Small intestine (tissue), 7 donors: Measurements from ENCODE around the gene LIN28A. TPM values are rescaled to one million over a fixed set of nuclear protein-coding genes. Genes with fewer than 3 reads are reported as not detected.

Experiments used
- DNase-seq, 2 donors: peaks; one replicate each; pipeline versions ENCODE4 v3.0.0 to v3.0.0-alpha.2; 2013
- FAIRE-seq: peaks from 2 replicates; lab custom pipeline; 2012; peaks lifted over from hg19 to GRCh38; lab: Jason Lieb, UNC
- H3K27ac ChIP-seq, 3 donors: one replicate each; pipeline ENCODE4 v1.5.1; 2013; ENCODE audit warnings: low read length in 2 of 3, mild to moderate bottlenecking in 2 of 3, control low read depth in 1 of 3, inconsistent platforms in 1 of 3, low read depth in 1 of 3, moderate library complexity in 1 of 3
- H3K27me3 ChIP-seq, 3 donors: one replicate each; pipeline ENCODE4 v1.6.1; 2013; ENCODE audit warnings: low read length in 3 of 3, inconsistent platforms in 1 of 3; ENCODE audit not compliant: control insufficient read depth in 3 of 3, insufficient read depth in 3 of 3
- H3K36me3 ChIP-seq, 3 donors: one replicate each; pipeline ENCODE4 v1.6.1; 2013; ENCODE audit warnings: low read length in 3 of 3, inconsistent platforms in 1 of 3, low read depth in 1 of 3, mild to moderate bottlenecking in 1 of 3, moderate library complexity in 1 of 3; ENCODE audit not compliant: control insufficient read depth in 3 of 3, insufficient read depth in 2 of 3
- H3K4me1 ChIP-seq, 3 donors: one replicate each; pipeline ENCODE4 v1.6.1; 2013; ENCODE audit warnings: low read length in 2 of 3, inconsistent platforms in 1 of 3, low read depth in 1 of 3, mild to moderate bottlenecking in 1 of 3, moderate library complexity in 1 of 3; ENCODE audit not compliant: control insufficient read depth in 3 of 3, insufficient read depth in 2 of 3
- H3K4me3 ChIP-seq, 3 donors: one replicate each; pipeline ENCODE4 v1.5.1; 2013; ENCODE audit warnings: low read length in 3 of 3, control low read depth in 1 of 3, inconsistent platforms in 1 of 3, low read depth in 1 of 3, mild to moderate bottlenecking in 1 of 3, moderate library complexity in 1 of 3
- H3K9me3 ChIP-seq, 2 donors: one replicate each; pipeline ENCODE4 v1.6.1; 2013; ENCODE audit warnings: low read depth in 1 of 2, low read length in 1 of 2; ENCODE audit not compliant: control insufficient read depth in 2 of 2, insufficient read depth in 1 of 2
- WGBS, 3 donors: extraction: QIAGEN DNeasy Blood & Tissue Kit; methylation state at CpG; one replicate each; pipeline ENCODE4 v1.1.7; 2013; 5-methylcytosine and 5-hydroxymethylcytosine counted together
- polyA plus RNA-seq, 4 donors: library from polyadenylated mRNA; stranded (reverse) in 3 of 4; unstranded in 1 of 4; fragments of 200-250 nt in 3 of 4; fragments of 120-200 nt in 1 of 4; gene quantifications; one replicate each; pipeline versions ENCODE4 v1.2.1 to v1.2.3, GENCODE V29; 2013
- donor health status: healthy with polysubstance abuse.
- donor health status: control.
- donor health status: control.
- donor health status: Bipolar disorder and iron deficiency.
- donor health status: healthy.

LIN28A gene
- polyA plus RNA-seq, 4 donors = 0.03 TPM; not detected in 3

DNA sequence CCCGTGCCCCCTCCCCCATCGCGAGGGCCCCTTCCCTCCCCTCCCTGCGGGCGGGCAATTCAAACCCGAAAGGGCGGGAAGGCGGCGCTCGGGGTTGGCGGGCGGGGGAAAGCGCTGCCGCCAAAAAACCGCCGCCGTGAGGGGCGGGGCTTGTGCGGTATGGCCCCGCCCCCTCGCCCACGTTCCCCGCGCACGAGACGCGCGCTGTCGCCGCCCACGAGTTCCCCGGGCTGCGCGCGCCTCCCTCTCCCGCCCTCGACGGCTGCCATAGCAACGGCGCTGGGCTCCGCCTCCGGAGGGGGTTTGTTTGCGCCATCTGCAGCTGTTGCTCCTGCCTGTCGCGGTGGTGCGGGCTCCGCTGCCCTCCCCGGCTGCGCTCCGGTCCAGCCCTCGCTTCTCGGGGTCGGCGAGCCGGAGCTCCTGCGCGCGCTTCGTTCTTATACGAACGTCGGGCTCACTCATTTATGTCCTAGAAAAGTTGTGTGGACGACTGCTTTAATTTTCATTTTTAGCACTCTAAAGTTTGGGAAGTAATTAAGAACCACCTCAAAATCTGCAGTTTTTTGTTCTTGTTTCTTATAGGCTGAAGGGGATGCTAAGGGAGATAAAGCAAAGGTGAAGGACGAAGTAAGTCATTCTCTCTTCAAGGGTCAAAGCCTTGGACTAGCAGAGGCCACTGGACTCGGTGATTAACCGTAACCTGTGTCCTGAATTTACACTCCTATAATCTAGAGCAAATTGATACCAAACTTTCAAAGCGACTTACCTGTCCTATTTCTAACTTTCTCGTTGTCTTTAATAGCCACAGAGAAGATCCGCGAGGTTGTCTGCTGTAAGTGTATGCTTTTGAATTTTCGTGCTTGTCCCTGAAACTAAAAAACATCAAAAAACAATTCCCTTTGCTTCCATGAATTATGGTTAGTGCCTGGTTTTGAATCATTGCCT is 62.6 kb downstream of the LIN28A start:
- H3K4me1 ChIP-seq = peaks cover 2 to 31% (median 7%) of the 10 kb centered on the region in 3 donors
- H3K27me3 ChIP-seq = no peaks in the 10 kb centered on the region
- FAIRE-seq (no peak), DNase-seq (peak; percentile 92 to 97)
- H3K27ac ChIP-seq = peak overlapping the region in 2 of 3 donors; percentile 98 to 99
- 1 to 3% (median 2%) methylated on average over 64 to 71 of the region's 71 CpGs for WGBS, 3 donors
- peaks cover 6 to 26% (median 12%) of the 10 kb centered on the region in 3 donors for H3K36me3 ChIP-seq
- peak overlapping the region; percentile 69 to 98 (median 92) for H3K4me3 ChIP-seq
- no peaks in the 10 kb centered on the region for H3K9me3 ChIP-seq

DNA sequence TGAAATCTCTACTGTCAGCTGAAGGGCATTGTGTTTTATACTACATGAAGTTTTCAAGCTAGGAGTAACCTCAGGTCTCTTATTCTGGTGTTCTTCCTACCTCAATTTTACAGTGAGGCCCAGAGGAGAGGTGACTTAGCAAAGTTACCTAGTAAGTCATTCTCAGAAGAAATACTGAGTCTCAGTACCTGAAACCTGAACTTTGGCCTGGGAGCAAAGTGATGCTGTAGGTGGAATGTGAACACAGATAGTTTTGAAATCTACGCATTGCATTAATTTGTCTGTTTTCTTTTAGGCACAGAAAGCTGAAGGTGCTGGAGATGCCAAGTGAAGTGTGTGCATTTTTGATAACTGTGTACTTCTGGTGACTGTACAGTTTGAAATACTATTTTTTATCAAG is 64.2 kb downstream of the LIN28A start:
- H3K9me3 ChIP-seq = no peaks in the 10 kb centered on the region
- FAIRE-seq (no peak), DNase-seq (peak; percentile 20 to 59)
- H3K27ac ChIP-seq = no peak overlapping the region
- H3K36me3 ChIP-seq = peaks cover 6 to 25% (median 12%) of the 10 kb centered on the region in 3 donors
- 82 to 90% (median 90%) methylated on average over 1 of the region's 1 CpG for WGBS, 3 donors
- H3K27me3 ChIP-seq = no peaks in the 10 kb centered on the region
- no peak overlapping the region for H3K4me3 ChIP-seq
- peaks cover 0 to 31% (median 7%) of the 10 kb centered on the region in 3 donors for H3K4me1 ChIP-seq

DNA sequence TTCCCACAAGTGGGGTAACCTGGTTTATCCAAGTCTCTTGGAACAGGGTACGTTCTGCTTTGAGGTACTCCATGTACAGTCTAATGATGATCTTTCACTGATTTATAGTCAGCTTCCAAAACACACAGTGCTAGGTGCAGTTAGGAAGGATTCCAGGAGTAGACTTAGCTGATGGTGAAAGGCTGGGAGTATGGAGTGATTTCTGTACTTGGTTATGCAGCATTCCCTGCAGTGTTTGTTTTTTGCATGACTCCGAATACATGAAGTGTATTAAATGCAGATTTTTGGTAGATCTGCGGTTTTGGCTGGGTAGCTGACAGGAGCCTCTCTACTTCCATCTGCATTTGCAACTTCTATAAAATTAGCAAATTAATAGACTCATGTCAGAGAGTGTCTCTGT is 65.4 kb downstream of the LIN28A start:
- FAIRE-seq = no peak
- peaks cover 0 to 24% (median 7%) of the 10 kb centered on the region in 3 donors for H3K4me1 ChIP-seq
- H3K36me3 ChIP-seq = peaks cover 6 to 25% (median 12%) of the 10 kb centered on the region in 3 donors
- H3K4me3 ChIP-seq = no peak overlapping the region
- H3K27me3 ChIP-seq = no peaks in the 10 kb centered on the region
- no peaks in the 10 kb centered on the region for H3K9me3 ChIP-seq
- no peak for DNase-seq
- WGBS, 3 donors = 86 to 92% (median 90%) methylated on average over 3 of the region's 3 CpGs
- H3K27ac ChIP-seq = no peak overlapping the region

DNA sequence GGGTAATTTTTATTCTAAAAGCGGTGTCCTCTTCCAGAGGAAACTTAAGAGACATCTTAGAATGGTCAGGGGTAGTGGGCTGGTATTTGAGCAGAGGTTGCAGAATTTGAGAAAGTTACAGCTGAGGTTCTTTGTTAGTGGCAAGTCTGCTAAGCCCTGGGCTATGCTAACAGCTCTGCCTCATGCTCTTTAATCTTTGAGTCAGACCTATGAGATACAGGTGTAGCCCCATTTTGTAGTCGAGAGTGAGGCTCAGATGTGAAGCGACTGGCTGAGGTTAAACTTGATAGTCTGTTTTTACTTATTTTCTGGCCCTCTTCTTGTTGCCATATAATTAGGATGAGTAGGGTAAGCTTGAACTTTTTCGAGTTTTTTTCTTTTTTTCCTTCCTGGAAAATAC is 66.3 kb downstream of the LIN28A start:
- H3K36me3 ChIP-seq = peaks cover 6 to 31% (median 12%) of the 10 kb centered on the region in 3 donors
- DNase-seq = no peak
- peaks cover 0 to 15% (median 3%) of the 10 kb centered on the region in 3 donors for H3K4me1 ChIP-seq
- no peak for FAIRE-seq
- WGBS, 3 donors = 81 to 85% (median 83%) methylated on average over 4 of the region's 4 CpGs
- no peak overlapping the region for H3K27ac ChIP-seq
- H3K27me3 ChIP-seq = no peaks in the 10 kb centered on the region
- no peak overlapping the region for H3K4me3 ChIP-seq
- no peaks in the 10 kb centered on the region for H3K9me3 ChIP-seq

DNA sequence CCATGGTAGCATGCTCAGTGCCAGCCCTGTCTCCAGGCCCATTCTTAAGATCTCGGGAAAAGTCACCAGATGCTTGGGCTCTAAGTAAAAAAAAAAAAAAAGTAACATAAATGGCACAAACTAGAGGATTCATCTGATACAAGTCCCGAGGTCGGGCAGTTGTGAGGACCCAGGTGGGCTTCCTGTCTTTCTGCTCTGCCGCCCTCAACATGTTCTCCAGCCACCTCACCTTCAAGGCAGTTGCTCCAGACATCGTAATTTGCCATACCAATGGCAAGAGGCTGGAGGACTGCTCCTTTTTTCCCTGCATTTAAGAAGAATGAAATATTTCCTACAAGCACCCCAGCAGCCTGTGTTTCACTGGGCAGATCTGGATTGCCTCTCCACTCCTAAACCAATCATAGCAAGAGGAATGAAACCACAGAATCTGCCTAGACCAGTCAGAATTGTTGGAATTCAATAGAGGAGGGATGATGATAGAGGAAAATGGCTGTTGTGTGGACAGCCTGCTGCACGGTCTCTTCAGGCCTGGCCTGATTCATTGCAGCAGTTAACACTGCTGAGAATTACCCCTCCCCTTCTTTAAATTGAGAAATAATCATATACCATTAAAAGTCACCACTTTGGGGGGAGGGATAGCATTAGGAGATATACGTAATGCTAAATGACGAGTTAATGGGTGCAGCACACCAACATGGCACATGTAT is 67.0 kb downstream of the LIN28A start:
- no peaks in the 10 kb centered on the region for H3K27me3 ChIP-seq
- no peak overlapping the region for H3K4me3 ChIP-seq
- no peaks in the 10 kb centered on the region for H3K9me3 ChIP-seq
- H3K4me1 ChIP-seq = peaks cover 0 to 15% (median 3%) of the 10 kb centered on the region in 3 donors
- WGBS, 3 donors = 75 to 90% (median 83%) methylated on average over 8 of the region's 8 CpGs
- FAIRE-seq = no peak
- no peak for DNase-seq
- peaks cover 6 to 31% (median 12%) of the 10 kb centered on the region in 3 donors for H3K36me3 ChIP-seq
- H3K27ac ChIP-seq = peak overlapping the region in 1 of 3 donors; percentile 17

DNA sequence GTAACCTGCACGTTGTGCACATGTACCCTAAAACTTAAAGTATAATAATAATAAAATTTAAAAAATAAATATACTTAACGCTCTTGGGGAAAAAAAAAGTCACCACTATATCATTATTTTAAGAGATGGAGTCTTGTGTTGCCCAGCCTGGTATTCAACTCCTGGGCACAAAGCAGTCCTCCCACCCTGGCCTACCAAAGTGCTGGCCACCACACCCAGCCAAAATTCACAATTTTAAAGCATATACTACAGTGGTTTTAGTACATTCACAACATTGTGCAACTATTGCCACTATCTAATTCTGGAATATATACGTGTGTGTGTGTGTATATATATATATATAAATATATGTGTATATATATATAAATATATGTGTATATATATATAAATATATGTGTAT is 67.5 kb downstream of the LIN28A start:
- Histone ChIP-seq H3K4me1 (peaks cover 0 to 15% (median 3%) of the 10 kb centered on the region in 3 donors), H3K4me3 (no peak overlapping the region), H3K36me3 (peaks cover 6 to 31% (median 12%) of the 10 kb centered on the region in 3 donors), H3K27ac (no peak overlapping the region), H3K9me3 (no peaks in the 10 kb centered on the region), H3K27me3 (no peaks in the 10 kb centered on the region)
- DNase-seq (no peak), FAIRE-seq (peak; percentile 57)
- WGBS, 3 donors = 84 to 88% (median 85%) methylated on average over 3 of the region's 3 CpGs

DNA sequence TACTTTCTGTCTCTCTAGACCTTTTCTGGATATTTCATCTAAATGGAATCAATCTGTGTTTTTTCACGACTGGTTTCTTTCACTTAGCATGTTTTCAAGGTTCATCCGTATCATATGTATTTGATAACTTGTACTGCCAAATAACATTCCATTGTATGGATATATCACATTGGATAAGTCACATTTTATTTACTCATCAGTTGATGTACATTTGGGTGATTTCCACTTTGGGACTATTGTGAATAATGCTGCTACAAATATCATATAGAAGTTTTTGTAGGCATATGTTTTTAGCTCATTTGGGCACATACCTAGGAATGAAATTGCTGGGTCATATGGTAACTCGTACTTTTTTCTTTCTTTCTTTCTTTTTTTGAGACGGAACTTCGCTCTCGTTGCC is 68.4 kb downstream of the LIN28A start:
- 94 to 96% (median 95%) methylated on average over 6 of the region's 6 CpGs for WGBS, 3 donors
- H3K36me3 ChIP-seq = peaks cover 6 to 31% (median 9%) of the 10 kb centered on the region in 3 donors
- DNase-seq (no peak), FAIRE-seq (no peak)
- H3K27ac ChIP-seq = no peak overlapping the region
- H3K27me3 ChIP-seq = no peaks in the 10 kb centered on the region
- H3K9me3 ChIP-seq = no peaks in the 10 kb centered on the region
- no peak overlapping the region for H3K4me3 ChIP-seq
- peaks cover 0 to 9% (median under 1%) of the 10 kb centered on the region in 3 donors for H3K4me1 ChIP-seq
